HG03025 (cell line): ENCODE data around the gene GJA3.

Experiments used
- ATAC-seq: cut with Tn5 transposase; IDR thresholded peaks from one replicate; pipeline ENCODE4 v1.9.1; 2021; ENCODE audit warnings: mild to moderate bottlenecking, moderate library complexity; ENCODE audit not compliant: unreplicated experiment, low FRiP score

GJA3 gene

DNA sequence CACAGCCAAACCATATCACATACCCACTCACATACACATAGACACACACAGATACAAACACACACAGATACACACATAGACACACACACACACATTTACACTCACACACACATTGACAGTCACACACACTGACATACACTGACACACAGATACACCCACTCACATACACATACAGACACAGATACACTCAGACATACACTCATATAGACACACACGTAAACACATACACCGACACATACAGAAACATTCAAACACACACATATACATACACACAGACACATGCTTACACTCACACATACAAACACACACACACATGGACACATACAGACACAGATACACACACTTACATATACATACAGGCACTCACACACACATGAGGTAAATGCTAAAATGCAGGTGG, 30.2 kb downstream of the GJA3 start:
- ATAC-seq = no peak

DNA sequence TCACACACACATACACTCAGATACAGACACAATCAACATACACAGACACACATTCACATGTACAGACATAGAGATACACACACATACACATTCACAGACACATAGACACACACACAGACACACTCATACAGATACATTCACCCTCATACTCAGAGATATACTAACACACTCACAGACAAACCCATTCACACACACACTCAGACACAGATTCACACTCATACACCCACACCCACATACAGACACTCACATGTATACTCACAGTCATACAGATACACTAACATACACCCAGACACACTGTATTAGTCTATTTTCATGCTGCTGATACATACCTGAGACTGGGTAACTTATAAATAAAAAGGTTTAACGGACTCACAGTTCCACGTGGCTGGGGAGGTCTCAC, 30.8 kb downstream of the GJA3 start:
- ATAC-seq = no peak

DNA sequence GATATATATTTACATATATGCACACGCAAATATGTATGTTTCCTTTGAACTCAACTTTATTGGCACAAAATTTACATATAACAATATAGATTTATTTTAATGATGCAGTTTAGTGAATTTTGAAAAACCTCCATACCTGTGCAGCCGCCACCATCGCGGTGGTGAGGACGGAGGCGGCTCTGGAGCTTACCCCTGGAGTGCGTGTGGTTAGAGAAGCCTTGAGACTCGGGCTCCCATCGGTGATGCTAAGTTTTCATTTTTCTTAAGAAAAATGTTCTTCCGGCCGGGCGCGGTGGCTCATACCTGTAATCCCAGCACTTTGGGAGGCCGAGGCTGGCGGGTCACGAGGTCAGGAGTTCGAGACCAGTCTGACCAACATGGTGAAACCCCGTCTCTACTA, 31.8 kb downstream of the GJA3 start:
- ATAC-seq = no peak

DNA sequence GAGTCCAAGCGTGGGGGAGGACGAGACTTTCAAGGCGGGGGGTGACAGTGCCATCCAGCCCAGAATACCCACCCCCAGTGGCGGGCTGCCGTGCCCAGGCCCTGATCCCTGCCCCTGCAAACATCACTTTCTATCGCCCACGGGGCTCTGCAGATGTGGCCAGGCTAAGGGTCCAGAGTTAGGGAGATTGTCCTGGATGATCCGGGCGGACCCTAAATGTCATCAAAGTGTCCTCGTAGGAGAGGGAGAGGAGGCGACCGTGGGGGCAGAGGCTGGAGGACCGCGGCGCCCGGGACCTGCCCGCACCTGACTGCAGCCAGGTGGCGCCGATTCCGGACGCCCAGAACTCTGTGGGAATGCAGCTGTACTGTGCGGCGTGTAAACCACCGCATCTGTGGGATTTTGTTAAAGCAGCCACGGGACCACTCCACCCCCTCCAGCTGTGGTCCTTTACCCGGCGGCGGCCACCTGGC, 32.4 kb downstream of the GJA3 start:
- ATAC-seq = no peak

DNA sequence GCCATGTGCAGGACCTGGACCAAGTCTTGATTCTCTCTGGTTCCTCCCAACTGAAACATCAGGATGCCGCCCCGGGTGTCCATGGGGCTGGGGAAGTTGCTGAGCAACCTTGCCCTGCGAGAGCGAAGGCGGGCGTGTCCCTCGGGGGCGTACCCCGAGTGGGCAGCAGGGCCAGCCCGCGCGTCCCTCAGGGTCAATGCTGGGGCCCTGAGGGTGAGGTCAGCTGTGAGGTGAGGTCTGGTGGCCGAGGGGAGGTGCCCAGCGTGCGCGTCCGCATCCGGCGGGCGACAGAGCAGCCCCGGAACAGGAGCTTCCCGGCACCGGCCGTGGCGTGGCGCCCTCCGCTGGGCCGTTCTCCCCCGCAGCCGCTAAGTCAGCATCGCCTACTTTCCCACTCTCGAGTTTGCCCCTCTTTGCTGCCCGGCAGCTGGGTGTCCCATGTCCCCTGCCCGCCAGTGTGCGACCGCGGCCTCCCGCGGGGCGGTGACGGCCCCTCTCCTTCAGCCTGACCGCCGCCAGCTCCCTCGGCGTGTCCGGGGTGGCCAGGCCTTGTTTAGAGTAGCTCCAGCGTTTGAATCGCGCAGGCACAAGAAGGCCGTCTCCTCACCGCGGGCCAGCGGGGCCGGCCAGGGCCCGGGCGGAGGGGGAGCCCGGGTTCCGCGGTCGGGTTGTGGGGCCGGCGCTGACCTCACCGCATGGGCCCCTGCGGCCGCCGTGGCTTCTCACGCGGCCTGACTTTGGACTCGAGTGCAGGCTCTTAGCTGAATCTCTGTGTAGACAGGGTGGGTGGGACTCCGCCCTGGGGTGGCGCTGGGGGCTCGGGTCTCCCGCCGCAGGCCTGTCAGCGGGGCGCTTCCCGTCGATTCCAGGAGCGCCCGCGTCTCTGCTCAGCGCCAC, 33.0 kb downstream of the GJA3 start:
- ATAC-seq = no peak

DNA sequence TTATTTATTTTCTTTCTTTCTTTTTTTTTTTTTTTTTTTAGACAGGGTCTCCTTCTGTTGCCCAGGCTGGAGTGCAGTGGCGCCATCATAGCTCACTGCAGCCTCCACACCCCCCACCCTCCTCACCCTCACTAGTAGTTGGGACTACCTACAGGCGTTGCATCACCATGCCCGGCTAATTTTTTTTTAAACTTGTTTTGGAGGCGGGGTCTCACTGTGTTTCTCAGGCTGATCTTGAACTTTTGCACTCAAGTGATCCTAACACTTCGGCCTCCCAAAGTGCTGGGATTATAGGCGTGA, 33.6 kb downstream of the GJA3 start:
- no peak for ATAC-seq

DNA sequence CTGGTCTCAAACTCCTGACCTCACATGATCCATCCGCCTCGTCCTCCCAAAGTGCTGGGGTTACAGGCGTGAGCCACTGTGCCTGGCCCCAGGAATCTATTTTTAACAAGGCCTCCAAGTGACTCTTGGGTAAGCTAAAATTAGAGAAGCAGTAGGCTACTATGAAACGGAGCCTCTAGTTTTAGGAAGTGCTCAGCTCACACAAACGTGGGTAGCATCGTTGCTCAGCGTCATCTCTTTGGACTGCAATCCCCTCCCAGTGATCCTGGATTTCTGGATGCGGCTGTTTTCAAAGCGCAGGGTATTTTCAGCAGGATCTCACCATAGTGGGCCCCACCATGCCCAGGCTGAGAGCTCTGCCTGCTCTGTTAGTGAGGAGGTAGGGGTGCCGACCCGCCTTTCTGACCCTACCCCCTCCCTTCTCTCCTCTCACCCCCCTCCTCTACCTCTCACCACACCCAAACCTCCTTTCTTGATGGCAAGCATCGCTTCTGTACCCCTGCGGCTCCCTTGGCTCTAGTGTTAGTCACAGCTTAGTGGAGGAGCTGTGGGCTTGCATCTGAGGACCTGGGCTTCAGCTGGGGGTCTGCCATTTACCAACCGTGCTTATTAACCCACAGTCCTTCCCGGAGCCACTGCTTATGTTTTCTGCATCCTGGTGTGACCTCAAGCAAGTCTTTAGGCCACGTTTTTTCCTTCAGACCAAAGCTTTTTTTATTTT, 34.2 kb downstream of the GJA3 start:
- no peak for ATAC-seq

DNA sequence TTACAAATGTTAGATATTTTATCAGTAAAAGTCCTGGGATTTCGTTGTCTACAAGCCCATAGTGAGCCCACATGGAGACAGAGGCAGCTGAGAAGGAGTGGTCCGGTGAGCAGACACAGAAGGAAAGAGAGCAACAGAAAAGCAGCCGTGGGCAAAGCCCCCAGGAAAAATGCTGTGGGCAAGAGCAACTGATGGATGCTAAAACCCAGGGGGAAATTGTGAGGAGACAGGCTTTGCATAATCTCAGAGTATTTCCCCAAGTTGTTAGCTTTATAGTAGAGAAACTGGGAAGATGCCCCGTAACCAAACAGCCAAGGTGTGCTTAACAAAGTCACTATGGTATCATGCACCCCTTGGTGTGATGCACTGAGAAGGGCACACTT, 35.1 kb downstream of the GJA3 start:
- ATAC-seq = no peak

DNA sequence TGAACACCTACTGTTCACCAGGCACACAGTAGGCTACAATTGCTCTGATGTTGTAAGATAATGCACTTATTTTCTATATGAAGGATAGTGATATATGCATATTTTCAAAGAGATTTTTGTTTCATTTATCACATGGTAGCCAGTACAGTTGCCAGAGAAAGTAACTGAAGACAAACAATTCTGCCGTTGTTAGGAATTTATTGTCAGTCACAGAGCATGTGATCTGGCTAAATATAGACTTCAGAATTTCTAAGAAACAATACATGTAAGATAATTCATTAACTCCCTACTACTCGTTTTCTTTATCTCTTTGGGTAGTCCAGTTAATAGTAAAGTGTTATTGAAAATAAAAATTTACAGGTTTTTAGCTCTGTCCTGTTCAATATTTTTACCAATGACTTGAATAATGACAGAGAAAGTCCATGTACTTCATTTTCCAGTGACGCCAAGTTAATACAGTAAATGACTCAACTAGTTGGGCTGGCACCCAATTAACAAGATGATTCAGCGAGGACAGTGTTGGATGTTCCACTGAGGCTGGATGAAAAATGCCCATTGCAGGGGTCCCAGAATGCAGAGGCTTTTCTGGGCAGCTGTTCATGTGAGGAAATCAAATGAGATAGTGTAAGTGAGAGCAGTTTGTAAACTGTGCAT, 35.6 kb downstream of the GJA3 start:
- ATAC-seq = no peak

DNA sequence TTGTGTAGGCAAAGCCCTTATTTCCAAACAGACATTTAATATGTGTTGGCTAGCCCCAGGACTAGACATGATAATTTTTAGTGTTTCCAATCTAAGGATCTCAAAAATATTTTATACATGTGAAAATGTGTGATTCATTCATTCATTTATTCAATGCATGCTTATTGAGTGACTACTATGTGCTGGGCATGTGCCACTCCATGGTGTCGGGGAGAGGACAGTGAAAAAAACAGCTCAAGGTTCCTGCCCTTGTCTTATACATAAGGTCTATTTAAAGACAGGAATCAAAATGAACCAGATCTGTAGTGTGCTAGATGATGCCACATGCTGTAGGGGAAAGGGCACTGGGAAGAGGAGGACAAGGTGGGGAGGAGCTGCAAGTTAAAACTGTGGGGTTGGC, 36.5 kb downstream of the GJA3 start:
- no peak for ATAC-seq

DNA sequence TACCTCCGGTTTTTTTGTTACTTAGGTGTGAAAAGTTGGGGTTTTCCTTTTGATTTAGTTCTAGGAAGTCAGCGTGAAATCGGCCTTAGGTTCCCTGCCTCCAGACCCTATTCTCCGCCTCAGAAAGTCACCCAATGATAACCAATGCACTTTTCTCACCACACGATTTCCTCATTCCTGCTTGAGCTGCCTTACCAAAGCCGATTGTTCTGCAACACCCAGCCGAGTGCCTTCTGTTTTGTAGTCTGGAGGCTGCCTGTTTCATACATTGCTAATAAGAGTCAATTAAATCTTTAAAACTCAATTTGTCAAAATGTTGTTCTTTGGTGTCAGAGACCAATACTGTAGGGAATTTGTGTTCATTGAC, 39.7 kb downstream of the GJA3 start:
- no peak for ATAC-seq

DNA sequence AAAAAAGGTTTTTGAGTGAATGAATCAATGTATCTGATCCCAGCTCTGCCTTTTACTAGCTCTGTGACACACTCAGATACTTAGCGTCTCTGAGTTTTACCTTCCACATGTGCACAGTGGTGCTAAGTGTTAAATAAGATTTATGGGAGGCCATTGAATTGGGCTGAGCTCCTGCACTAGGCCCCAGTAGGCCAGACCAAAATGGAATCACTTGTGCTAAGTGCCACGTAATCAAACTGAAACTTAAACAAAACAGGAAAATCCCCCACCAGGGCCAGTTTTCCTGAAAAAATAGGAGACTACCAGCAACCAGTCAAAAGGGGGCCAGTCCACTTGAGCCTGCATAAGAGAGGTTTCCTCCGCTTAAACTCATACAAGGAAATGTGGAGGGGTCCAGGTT, 40.9 kb downstream of the GJA3 start:
- no peak for ATAC-seq

DNA sequence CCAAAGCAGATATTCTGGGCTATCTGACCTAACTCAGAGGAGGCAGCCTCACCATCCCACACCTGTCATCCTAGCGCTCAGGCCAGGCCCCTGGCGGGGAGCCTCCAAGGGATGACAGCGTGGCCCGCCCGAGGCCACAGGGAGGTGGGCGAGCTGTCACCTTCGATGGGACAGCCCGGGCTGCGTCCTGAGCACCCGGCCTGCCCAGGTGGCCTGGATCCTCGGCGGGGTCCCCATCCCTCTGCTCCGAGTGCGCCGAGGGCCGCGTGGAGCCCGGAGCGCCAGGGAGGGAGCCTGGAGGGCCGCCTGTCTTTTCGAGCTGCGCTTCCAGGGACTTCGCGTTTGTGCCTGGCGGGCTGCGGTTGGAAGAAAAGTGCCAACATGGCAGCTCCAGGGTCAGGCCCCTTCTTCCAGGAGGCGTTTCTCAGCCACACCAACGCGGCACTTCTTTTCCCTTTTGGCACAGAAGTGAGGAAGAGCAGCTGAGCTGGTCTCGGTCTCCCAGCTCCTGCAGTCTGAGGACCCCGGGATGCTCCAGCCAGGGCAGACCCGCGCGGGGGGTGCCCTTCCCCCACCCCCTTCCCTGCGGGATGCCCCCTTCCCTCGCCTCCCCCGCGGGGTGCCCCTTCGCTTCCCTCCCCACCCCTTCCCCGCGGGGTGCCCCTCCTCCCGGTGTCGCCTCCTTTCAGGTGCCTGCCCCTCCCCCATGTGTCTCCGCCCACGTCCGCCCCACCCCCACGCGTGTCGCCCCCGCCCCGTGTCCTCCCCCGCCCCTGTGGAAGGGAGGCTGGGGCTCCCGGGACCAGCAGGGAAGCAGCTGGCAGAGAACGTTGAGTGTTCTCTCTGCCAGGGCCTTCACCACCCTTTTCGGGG, 42.3 kb downstream of the GJA3 start:
- ATAC-seq = no peak

DNA sequence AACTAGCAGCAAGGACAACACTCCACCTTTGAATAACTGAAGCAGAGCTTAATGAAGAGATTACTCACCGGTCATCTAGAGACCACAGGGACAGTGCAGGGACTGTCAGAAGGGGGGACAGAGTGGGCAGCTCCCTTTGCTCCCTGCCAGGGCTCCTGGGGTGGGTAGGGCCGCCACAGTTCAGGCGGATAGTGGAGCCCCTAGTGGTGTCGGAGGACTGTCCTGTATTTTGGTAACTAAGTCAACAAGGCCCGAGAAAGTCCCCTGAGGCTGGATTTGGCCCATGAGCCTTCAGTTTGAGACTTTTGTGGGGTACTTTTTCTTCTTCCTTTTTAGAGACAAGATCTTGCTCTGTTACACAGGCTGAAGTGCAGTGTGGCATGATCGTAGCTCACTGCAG, 44.6 kb downstream of the GJA3 start:
- ATAC-seq = no peak

DNA sequence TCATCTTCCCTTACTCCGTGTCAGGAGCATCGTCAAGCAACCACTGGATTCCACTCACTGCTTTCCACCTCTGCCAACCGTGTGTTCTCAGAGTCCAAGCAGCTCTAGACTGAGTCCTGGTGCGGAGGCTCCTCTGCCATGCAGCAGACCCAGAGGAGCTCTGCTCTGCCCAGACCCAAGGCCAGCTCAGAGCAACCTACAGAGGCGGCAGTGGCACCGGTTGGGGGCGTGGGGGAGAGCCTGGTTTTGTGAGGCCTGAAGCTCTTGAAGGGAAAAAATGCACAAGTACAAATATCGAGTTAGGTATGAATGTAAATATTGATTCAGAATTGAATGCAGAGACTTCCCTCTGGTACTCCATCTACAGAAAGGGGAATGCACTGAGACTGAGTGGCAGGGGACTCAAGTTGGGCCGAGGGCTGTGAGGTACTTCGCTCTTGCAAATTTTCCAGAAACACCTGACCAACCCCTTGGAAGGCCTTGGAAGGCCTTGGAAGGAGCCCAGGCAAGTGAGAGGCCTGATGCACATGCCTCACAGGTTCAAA, 46.7 kb downstream of the GJA3 start:
- no peak for ATAC-seq

DNA sequence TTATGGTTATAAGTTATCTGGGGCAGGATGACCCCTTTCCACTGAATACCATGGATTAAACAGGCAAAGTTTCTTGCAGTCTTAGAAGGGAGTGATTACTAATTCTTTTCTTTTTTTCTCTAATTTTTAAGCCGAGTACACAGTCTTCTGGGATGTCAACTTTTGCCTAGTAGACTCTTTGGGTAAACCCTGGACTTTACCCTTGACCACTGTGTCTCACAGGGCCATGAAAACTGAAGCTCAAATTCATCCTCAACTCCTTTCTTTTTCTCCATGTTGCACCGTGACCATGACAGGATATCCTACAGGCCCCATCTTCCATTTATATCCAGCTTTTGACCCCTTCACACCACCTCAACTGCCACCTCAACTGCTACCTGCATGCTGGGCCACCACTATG, 51.8 kb downstream of the GJA3 start:
- ATAC-seq = no peak

DNA sequence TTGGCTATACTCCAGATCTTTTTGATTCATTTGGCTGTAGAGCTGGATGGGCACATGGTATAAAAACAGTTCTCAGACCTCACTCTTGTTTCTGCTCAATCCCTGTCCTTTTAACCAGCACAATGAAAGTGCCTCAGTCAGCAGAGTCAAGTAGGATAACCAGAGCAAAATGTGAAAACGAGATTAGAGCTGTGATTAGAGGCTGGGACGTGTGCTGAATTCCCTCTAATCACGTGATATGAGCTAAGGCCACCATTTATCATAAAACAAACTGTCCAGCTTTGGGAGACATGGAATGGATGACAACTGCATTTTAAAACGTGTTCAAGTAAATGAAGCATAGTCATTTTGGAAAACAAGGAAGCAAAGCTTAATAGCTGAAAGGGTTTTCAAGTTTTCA, 54.1 kb downstream of the GJA3 start:
- no peak for ATAC-seq

DNA sequence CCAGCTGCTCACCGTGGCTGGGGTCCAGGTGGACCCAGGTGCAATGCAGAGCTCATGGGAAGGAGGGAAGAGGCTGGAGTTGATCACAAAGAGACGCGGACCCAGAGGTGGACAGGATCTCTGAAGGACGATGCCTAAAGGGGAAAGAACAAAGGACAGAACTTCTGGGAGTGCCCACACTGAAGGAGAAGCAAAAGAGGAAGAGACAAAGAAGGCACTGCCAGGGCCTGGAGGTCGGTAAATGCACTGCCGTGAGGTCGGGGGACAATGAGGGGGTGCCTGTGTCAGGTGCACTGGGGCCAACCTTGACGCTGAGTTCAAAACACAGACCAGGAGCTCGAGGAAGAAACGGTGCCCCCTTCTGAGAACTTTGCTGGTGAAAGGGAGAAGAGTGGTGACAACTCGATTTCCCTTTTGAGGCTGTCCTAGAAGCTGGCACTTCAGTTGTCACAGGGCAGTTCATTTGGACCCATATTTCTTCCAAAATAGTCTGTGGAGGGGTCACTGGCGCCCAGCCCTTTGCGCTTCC, 55.6 kb downstream of the GJA3 start:
- ATAC-seq = no peak

DNA sequence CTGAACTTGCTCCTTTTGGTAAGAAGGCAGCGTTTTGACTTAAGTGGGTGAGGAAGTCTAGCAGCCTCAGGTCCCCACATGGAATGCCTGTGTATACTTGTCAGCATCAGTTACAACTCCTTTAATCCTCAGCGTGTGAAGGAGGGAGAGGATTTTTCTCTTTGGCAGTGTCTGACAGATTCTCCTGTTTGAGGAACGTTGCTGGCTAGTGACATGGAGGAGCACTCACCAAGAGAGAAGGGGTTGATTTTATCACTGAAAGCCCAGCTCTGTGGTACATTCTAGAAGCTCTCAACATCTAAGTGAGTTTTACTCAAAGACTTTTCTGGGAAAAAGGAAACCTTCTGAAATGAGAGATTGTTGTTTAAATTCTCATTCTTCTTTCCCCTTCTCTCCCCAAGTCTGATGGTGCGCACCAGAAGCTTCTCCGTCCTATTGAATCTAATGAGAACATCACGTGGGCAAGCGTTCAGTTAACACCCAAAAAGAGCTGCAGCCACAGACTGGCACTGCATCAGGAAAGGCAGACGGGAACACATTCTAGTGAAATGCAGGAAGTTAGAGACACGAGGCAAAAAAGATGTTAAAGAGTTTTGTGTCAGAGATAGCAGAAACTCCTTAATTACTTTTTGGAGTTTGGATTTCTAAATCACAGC, 58.2 kb downstream of the GJA3 start:
- no peak for ATAC-seq
